HG03159 (cell line): ENCODE measurements around the gene CDH4.

ENCODE experiments used
- ATAC-seq: cut with Tn5 transposase; IDR thresholded peaks from one replicate; pipeline ENCODE4 v1.9.1; 2021; ENCODE audit warnings: mild to moderate bottlenecking, moderate library complexity; ENCODE audit not compliant: unreplicated experiment

The CDH4 gene

GRCh38 chr20:61480158-61480825 lies 228.2 kb downstream of the CDH4 start:
- no peak for ATAC-seq

GRCh38 chr20:61482056-61482887 lies 230.2 kb downstream of the CDH4 start:
- no peak for ATAC-seq

GRCh38 chr20:61482901-61483300 lies 230.8 kb downstream of the CDH4 start:
- ATAC-seq: no peak

GRCh38 chr20:61483336-61484067 lies 231.4 kb downstream of the CDH4 start:
- no peak for ATAC-seq

GRCh38 chr20:61486198-61486597 lies 234.1 kb downstream of the CDH4 start:
- no peak for ATAC-seq

GRCh38 chr20:61487346-61487996 lies 235.4 kb downstream of the CDH4 start:
- ATAC-seq: no peak

- no peak for ATAC-seq
Measured at GRCh38 chr20:61487997-61488371, 235.9 kb downstream of the CDH4 start.

- ATAC-seq: no peak
Measured at GRCh38 chr20:61490721-61491120, 238.7 kb downstream of the CDH4 start.

GRCh38 chr20:61492065-61492464 lies 240.0 kb downstream of the CDH4 start:
- no peak for ATAC-seq

GRCh38 chr20:61493798-61494305 lies 241.8 kb downstream of the CDH4 start:
- no peak for ATAC-seq

GRCh38 chr20:61494763-61495575 lies 242.9 kb downstream of the CDH4 start:
- ATAC-seq: no peak

- ATAC-seq: no peak
Measured at GRCh38 chr20:61497029-61497627, 245.1 kb downstream of the CDH4 start.

- ATAC-seq: no peak
Measured at GRCh38 chr20:61499859-61500554, 247.9 kb downstream of the CDH4 start.

- ATAC-seq: no peak
Measured at GRCh38 chr20:61500791-61501321, 248.8 kb downstream of the CDH4 start.

GRCh38 chr20:61502433-61502832 lies 250.4 kb downstream of the CDH4 start:
- ATAC-seq: no peak

- no peak for ATAC-seq
Measured at GRCh38 chr20:61503106-61503505, 251.0 kb downstream of the CDH4 start.

GRCh38 chr20:61505508-61505907 lies 253.4 kb downstream of the CDH4 start:
- no peak for ATAC-seq

- ATAC-seq: no peak
Measured at GRCh38 chr20:61507778-61508177, 255.7 kb downstream of the CDH4 start.
